Measurements from ENCODE around the gene MPZL1.

MPZL1 gene

GRCh38 chr1:167721617-167722151, at the start of gene MPZL1:
Gene MPZL1, plus strand, starts transcription at chr1:167721982. Its CDS starts 170 bp downstream, at chr1:167722152.
- peak; percentile 87 for DNase-seq (ENCODE audit: low read depth)

- DNase-seq (ENCODE audit: low read depth) = no peak
Observed at GRCh38 chr1:167672831-167673230, 49.0 kb upstream of the MPZL1 start.

- DNase-seq (ENCODE audit: low read depth) = no peak
Observed at GRCh38 chr1:167673265-167673664, 48.5 kb upstream of the MPZL1 start.

GRCh38 chr1:167674156-167674555, 47.6 kb upstream of the MPZL1 start:
- no peak for DNase-seq (ENCODE audit: low read depth)

GRCh38 chr1:167675440-167675839, 46.3 kb upstream of the MPZL1 start:
- no peak for DNase-seq (ENCODE audit: low read depth)

- no peak for DNase-seq (ENCODE audit: low read depth)
Observed at GRCh38 chr1:167676205-167676915, 45.4 kb upstream of the MPZL1 start.

GRCh38 chr1:167676916-167677848, 44.6 kb upstream of the MPZL1 start:
- no peak for DNase-seq (ENCODE audit: low read depth)

- DNase-seq (ENCODE audit: low read depth) = no peak
Observed at GRCh38 chr1:167678422-167678821, 43.4 kb upstream of the MPZL1 start.

- no peak for DNase-seq (ENCODE audit: low read depth)
Observed at GRCh38 chr1:167678838-167679237, 42.9 kb upstream of the MPZL1 start.

- no peak for DNase-seq (ENCODE audit: low read depth)
Observed at GRCh38 chr1:167679714-167680113, 42.1 kb upstream of the MPZL1 start.

- DNase-seq (ENCODE audit: low read depth) = no peak
Observed at GRCh38 chr1:167681024-167681423, 40.8 kb upstream of the MPZL1 start.

GRCh38 chr1:167681451-167682098, 40.2 kb upstream of the MPZL1 start:
- DNase-seq (ENCODE audit: low read depth) = no peak

GRCh38 chr1:167683226-167683625, 38.6 kb upstream of the MPZL1 start:
- no peak for DNase-seq (ENCODE audit: low read depth)

GRCh38 chr1:167683641-167684502, 37.9 kb upstream of the MPZL1 start:
- DNase-seq (ENCODE audit: low read depth) = no peak

- DNase-seq (ENCODE audit: low read depth) = no peak
Observed at GRCh38 chr1:167685844-167686243, 35.9 kb upstream of the MPZL1 start.

- peak; percentile 69 for DNase-seq (ENCODE audit: low read depth)
Observed at GRCh38 chr1:167687919-167688519, 33.8 kb upstream of the MPZL1 start.

- no peak for DNase-seq (ENCODE audit: low read depth)
Observed at GRCh38 chr1:167689567-167689920, 32.2 kb upstream of the MPZL1 start.

GRCh38 chr1:167690053-167690452, 31.7 kb upstream of the MPZL1 start:
- DNase-seq (ENCODE audit: low read depth) = no peak

GRCh38 chr1:167693425-167694045, 28.2 kb upstream of the MPZL1 start:
- DNase-seq (ENCODE audit: low read depth) = no peak

- DNase-seq (ENCODE audit: low read depth) = no peak
Observed at GRCh38 chr1:167694691-167695090, 27.1 kb upstream of the MPZL1 start.

- DNase-seq (ENCODE audit: low read depth) = no peak
Observed at GRCh38 chr1:167695147-167695546, 26.6 kb upstream of the MPZL1 start.

Measured in stimulated activated CD4-positive, alpha-beta T cell treated with anti-CD3 and anti-CD28 coated beads, Interleukin-2, amount 100 ng/mL, for 4 hours (primary cell).